Ishikawa (cell line): ENCODE measurements around the gene TMPRSS2.

ENCODE experiments used
- CEBPB ChIP-seq: IDR thresholded peaks from 2 replicates; pipeline ENCODE4 v1.6.1; 2012
- CREB1 ChIP-seq: IDR thresholded peaks from 2 replicates; pipeline ENCODE4 v1.6.1; 2012; ENCODE audit warnings: low read depth
- EGR1 ChIP-seq: IDR thresholded peaks from 2 replicates; pipeline ENCODE4 v1.6.1; 2012
- EP300 ChIP-seq: IDR thresholded peaks from 2 replicates; pipeline ENCODE4 v1.6.1; 2012; ENCODE audit warnings: borderline replicate concordance
- FOXM1 ChIP-seq: IDR thresholded peaks from 2 replicates; pipeline ENCODE4 v1.6.1; 2012; ENCODE audit warnings: low read depth, borderline replicate concordance
- NFIC ChIP-seq: IDR thresholded peaks from 2 replicates; pipeline ENCODE4 v1.6.1; 2012
- RAD21 ChIP-seq: IDR thresholded peaks from 2 replicates; pipeline ENCODE4 v1.6.1; 2012; ENCODE audit warnings: low read depth
- TAF1 ChIP-seq: IDR thresholded peaks from 2 replicates; pipeline ENCODE4 v1.6.1; 2012; ENCODE audit warnings: low read depth, mild to moderate bottlenecking
- TCF12 ChIP-seq: IDR thresholded peaks from 2 replicates; pipeline ENCODE4 v1.6.1; 2012; ENCODE audit warnings: low read depth
- TEAD4 ChIP-seq: IDR thresholded peaks from 2 replicates; pipeline ENCODE4 v1.6.1; 2012
- YY1 ChIP-seq: IDR thresholded peaks from 2 replicates; pipeline ENCODE4 v1.6.1; 2012; ENCODE audit warnings: low read depth
- ZBTB7A ChIP-seq: IDR thresholded peaks from 2 replicates; pipeline ENCODE4 v1.6.1; 2012; ENCODE audit warnings: low read depth
- TF ChIP-seq, protein P1 (sequence below): IDR thresholded peaks from 2 replicates; pipeline ENCODE4 v1.6.1; 2012
- TF ChIP-seq, protein P2 (sequence below): IDR thresholded peaks from 2 replicates; pipeline ENCODE4 v1.6.1; 2012; ENCODE audit warnings: low read depth, mild to moderate bottlenecking
- TF ChIP-seq, protein P3 (sequence below): IDR thresholded peaks from 2 replicates; pipeline ENCODE4 v1.6.1; 2012

The TMPRSS2 gene

DNA sequence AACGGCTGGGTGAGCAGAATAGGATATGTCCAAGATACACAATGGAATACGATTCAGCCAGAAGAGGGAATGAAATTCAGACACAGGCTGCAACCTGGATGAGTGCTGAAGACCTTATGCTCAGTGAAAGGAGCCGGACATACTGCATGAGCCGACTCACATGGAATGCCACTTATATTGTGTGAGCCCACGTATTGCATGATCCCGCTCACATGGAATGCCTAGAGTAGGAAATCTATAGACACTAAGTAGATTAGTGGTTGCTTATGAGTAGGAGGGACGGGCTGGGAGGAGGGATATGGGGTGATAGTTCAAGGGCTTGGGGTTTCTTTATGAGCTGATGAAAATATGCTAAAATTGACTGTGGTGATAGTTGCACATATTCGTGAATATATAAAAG lies 26.8 kb downstream of the TMPRSS2 start:
- peak; percentile 11; the same call in 1 of the 2 replicates for TF ChIP-seq TEAD4
- TF ChIP-seq TAF1: no peak
- no peak for TF ChIP-seq ZBTB7A

DNA sequence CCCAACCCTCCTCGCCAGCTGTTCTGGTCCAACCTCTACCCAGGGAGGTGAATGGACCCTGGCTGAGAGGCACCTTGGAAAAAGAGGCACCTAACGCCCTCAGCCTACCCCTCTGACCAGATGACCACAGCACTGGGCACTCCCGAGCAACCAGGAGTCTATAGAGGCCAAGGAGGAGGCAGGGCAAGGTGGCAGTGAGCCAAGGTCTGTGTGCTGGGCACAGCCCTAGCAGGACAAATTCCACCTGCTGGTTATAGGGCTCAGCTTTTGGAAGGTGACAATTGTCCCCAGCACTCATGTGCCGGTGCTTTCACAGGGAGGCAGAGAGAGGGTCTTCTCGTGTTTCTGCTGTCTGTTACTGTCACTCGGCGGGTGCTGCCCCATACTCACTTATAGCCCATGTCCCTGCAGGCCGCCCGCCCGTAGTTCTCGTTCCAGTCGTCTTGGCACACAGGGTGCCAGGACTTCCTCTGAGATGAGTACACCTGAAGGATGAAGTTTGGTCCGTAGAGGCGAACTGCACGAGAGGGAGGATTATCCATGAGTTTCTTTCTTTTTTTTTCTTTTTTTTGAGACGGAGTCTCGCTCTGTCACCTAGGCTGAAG lies 27.8 kb downstream of the TMPRSS2 start:
- peak; percentile 42 for TF ChIP-seq NFIC
- TF ChIP-seq TEAD4: no peak

DNA sequence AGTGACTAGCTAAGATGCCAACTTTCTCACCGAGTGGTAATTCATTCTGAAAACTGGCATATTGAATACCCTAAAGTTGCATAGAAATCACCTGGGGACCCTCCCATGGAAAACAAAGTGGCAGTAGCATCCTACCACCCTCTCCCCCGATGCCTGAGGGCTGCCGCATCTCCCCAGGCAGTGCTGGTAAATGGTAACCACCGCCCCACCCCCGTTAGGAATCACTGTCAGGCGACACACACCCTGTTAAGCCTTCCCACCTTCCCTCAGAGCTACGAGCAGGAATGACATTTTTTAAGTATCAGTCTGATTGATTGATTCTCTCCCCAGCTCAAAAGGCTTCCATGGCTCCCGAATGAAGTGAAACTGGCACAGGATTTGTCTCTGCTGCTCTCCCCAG lies 28.3 kb downstream of the TMPRSS2 start:
- TF ChIP-seq TAF1 (no peak), YY1 (no peak), FOXM1 (no peak), TCF12 (no peak), RAD21 (no peak), NFIC (no peak), EP300 (no peak), EGR1 (no peak), CREB1 (no peak), CEBPB (no peak), ZBTB7A (no peak), TEAD4 (no peak)
- TF ChIP-seq, protein P1, sequence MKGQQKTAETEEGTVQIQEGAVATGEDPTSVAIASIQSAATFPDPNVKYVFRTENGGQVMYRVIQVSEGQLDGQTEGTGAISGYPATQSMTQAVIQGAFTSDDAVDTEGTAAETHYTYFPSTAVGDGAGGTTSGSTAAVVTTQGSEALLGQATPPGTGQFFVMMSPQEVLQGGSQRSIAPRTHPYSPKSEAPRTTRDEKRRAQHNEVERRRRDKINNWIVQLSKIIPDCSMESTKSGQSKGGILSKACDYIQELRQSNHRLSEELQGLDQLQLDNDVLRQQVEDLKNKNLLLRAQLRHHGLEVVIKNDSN: no peak
- TF ChIP-seq, protein P2, sequence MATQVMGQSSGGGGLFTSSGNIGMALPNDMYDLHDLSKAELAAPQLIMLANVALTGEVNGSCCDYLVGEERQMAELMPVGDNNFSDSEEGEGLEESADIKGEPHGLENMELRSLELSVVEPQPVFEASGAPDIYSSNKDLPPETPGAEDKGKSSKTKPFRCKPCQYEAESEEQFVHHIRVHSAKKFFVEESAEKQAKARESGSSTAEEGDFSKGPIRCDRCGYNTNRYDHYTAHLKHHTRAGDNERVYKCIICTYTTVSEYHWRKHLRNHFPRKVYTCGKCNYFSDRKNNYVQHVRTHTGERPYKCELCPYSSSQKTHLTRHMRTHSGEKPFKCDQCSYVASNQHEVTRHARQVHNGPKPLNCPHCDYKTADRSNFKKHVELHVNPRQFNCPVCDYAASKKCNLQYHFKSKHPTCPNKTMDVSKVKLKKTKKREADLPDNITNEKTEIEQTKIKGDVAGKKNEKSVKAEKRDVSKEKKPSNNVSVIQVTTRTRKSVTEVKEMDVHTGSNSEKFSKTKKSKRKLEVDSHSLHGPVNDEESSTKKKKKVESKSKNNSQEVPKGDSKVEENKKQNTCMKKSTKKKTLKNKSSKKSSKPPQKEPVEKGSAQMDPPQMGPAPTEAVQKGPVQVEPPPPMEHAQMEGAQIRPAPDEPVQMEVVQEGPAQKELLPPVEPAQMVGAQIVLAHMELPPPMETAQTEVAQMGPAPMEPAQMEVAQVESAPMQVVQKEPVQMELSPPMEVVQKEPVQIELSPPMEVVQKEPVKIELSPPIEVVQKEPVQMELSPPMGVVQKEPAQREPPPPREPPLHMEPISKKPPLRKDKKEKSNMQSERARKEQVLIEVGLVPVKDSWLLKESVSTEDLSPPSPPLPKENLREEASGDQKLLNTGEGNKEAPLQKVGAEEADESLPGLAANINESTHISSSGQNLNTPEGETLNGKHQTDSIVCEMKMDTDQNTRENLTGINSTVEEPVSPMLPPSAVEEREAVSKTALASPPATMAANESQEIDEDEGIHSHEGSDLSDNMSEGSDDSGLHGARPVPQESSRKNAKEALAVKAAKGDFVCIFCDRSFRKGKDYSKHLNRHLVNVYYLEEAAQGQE: no peak
- TF ChIP-seq, protein P3, sequence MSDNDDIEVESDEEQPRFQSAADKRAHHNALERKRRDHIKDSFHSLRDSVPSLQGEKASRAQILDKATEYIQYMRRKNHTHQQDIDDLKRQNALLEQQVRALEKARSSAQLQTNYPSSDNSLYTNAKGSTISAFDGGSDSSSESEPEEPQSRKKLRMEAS: no peak

DNA sequence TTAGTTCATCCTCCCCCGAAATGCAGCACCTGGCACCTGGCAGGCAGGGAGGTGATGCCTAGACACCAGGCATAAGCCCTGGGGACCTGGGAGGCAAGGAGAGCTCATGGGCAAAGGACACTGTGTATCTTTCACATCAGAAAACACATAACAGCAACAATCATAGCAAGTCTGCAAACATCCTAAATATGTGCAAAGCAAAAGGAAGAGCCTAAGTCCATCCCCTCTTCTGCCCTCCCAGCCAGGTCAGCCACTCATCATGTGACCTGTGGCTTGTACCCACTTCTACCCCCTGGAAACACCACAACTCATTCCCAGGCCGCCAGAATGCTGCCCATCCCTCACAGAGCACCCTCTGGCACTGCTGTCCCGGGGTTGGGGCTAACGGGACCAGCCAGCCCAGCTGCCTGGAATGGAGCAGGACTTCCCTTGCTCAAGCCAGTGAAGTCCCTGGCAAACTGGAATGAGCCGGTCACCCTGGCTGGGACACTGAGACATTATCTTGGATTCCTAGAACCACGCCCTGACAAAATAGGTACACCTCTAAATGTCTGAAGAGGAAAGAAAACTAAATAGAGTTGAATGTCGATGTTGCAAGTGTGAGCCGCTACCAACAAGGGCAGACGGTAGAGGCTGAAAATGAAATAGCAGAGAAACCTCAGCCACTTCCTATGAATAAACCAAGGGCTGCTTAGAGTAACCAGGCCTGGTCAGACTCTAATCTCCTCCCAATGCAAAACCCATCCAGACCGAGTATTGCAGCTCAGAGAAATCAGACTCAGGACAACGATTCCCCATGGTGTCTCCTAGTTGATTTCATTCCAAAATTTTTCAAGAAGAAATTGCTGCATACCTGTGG lies 29.4 kb downstream of the TMPRSS2 start:
- TF ChIP-seq, protein P1: peak; percentile 51; the same call in 1 of the 2 replicates
- TF ChIP-seq FOXM1: no peak

DNA sequence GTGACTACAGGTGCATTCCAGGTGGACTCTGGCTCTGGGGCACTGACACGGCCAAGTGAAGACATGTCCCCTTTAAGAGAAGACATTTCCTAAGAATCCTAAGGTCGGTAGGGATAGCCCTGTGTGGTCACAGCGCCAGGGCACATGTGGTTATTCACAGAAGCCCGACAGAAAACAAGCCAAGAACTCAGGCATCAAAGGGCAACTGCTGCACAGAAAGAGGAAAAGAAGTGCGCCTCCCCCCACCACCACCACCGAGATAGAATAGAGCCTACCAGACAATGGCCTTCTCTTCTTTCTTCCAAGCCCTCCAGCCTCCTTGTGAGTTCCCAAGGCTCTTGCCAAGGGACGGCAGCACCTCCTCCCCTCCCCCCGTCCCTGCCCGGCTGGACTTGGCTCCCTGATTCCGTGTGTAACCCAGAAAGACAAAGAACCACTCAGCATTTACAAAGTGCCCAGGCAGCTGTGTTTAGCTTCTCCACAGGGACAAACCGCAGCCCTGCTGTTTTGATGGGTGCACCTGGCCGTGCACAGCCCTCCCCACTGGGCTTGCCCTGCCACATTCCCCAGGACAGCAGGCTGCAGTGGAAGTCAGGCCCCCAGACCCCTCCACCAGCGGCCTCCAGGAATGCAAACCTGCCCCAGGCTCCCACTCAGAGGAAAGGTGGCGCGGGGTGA lies 30.2 kb downstream of the TMPRSS2 start:
- no peak for TF ChIP-seq CREB1
- TF ChIP-seq, protein P3: peak; percentile 45; the same call in 1 of the 2 replicates
- peak; percentile 90 for TF ChIP-seq FOXM1
- TF ChIP-seq NFIC: peak; percentile 93
- TF ChIP-seq YY1: no peak
- TF ChIP-seq ZBTB7A: peak; percentile 90
- no peak for TF ChIP-seq TAF1
- TF ChIP-seq TCF12: peak; percentile 100
- 0 out of 2 replicates have a peak, but pooled peaks have one; percentile 44 for TF ChIP-seq CEBPB
- TF ChIP-seq EP300: peak; percentile 96
- TF ChIP-seq TEAD4: peak; percentile 95
- peak; percentile 6; the same call in 1 of the 2 replicates for TF ChIP-seq RAD21
- TF ChIP-seq, protein P1: 0 out of 2 replicates have a peak, but pooled peaks have one; percentile 18
- TF ChIP-seq, protein P2: no peak
- no peak for TF ChIP-seq EGR1
